Measurements from ENCODE around the gene SPEF2.

DNA sequence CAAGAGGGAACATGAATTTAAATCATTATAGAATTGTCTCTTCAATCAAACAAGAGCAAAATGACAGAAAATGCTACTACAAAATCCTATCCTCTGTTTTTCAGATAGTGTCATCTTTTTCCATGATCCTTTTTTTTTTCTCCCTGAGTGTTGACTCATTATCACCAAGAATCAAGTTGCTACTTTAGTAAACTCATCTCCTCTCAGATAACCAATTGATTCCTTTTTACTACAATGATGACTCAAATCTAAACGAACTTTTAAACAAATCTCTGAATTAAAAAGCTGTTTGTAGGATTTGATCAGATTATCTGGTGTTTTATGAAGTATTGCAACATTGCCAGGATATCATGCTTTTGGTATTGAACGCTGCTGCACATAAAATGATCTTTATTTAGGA, 215.1 kb downstream of the SPEF2 start:
- no peak for TF ChIP-seq JUN (CRISPR knock-in tag; IDR thresholded peaks at IDR 0.05)
- TF ChIP-seq, protein P1, sequence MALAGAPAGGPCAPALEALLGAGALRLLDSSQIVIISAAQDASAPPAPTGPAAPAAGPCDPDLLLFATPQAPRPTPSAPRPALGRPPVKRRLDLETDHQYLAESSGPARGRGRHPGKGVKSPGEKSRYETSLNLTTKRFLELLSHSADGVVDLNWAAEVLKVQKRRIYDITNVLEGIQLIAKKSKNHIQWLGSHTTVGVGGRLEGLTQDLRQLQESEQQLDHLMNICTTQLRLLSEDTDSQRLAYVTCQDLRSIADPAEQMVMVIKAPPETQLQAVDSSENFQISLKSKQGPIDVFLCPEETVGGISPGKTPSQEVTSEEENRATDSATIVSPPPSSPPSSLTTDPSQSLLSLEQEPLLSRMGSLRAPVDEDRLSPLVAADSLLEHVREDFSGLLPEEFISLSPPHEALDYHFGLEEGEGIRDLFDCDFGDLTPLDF (CRISPR knock-in tag; IDR thresholded peaks at IDR 0.05): no peak
- no peak for TF ChIP-seq ESRRA (CRISPR knock-in tag; IDR thresholded peaks at IDR 0.05; ENCODE audit: borderline replicate concordance)
- TF ChIP-seq, protein P2, sequence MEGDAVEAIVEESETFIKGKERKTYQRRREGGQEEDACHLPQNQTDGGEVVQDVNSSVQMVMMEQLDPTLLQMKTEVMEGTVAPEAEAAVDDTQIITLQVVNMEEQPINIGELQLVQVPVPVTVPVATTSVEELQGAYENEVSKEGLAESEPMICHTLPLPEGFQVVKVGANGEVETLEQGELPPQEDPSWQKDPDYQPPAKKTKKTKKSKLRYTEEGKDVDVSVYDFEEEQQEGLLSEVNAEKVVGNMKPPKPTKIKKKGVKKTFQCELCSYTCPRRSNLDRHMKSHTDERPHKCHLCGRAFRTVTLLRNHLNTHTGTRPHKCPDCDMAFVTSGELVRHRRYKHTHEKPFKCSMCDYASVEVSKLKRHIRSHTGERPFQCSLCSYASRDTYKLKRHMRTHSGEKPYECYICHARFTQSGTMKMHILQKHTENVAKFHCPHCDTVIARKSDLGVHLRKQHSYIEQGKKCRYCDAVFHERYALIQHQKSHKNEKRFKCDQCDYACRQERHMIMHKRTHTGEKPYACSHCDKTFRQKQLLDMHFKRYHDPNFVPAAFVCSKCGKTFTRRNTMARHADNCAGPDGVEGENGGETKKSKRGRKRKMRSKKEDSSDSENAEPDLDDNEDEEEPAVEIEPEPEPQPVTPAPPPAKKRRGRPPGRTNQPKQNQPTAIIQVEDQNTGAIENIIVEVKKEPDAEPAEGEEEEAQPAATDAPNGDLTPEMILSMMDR (IDR thresholded peaks at IDR 0.05): no peak
- TF ChIP-seq ZNF232 (CRISPR knock-in tag; IDR thresholded peaks at IDR 0.05): no peak
- TF ChIP-seq, protein P3, sequence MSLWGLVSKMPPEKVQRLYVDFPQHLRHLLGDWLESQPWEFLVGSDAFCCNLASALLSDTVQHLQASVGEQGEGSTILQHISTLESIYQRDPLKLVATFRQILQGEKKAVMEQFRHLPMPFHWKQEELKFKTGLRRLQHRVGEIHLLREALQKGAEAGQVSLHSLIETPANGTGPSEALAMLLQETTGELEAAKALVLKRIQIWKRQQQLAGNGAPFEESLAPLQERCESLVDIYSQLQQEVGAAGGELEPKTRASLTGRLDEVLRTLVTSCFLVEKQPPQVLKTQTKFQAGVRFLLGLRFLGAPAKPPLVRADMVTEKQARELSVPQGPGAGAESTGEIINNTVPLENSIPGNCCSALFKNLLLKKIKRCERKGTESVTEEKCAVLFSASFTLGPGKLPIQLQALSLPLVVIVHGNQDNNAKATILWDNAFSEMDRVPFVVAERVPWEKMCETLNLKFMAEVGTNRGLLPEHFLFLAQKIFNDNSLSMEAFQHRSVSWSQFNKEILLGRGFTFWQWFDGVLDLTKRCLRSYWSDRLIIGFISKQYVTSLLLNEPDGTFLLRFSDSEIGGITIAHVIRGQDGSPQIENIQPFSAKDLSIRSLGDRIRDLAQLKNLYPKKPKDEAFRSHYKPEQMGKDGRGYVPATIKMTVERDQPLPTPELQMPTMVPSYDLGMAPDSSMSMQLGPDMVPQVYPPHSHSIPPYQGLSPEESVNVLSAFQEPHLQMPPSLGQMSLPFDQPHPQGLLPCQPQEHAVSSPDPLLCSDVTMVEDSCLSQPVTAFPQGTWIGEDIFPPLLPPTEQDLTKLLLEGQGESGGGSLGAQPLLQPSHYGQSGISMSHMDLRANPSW (CRISPR knock-in tag; conservative IDR thresholded peaks at IDR 0.05; ENCODE audit: low read depth): no peak
- no peak for TF ChIP-seq SMAD3 (CRISPR knock-in tag; IDR thresholded peaks at IDR 0.05; ENCODE audit: borderline replicate concordance)
